Thymus (tissue), 11 donors: Measurements from ENCODE around the gene TPRX1. TPM values are rescaled to one million over a fixed set of nuclear protein-coding genes. Genes with fewer than 3 reads are reported as not detected.
"Not testable (repeated sequence)": the region's sequence is repeated elsewhere in the genome, so short reads cannot be mapped to it uniquely, and the experiment has no call there.

Experiments used
- DNase-seq, 9 donors: peaks; one replicate each; pipeline ENCODE4 v3.0.0-alpha.2; 2013; ENCODE audit warnings: low spot score in 9 of 9, low read depth in 6 of 9, missing footprints in 1 of 9
- H3K27ac ChIP-seq, 2 donors: one replicate each; pipeline ENCODE4 v1.5.1; 2013; ENCODE audit warnings: control low read depth in 1 of 2, low read depth in 1 of 2, low read length in 1 of 2, mild to moderate bottlenecking in 1 of 2, moderate library complexity in 1 of 2
- H3K27me3 ChIP-seq, 2 donors: one replicate each; pipeline ENCODE4 v1.5.1; 2013; ENCODE audit warnings: low read length in 1 of 2; ENCODE audit not compliant: control insufficient read depth in 2 of 2, insufficient read depth in 1 of 2
- H3K36me3 ChIP-seq, 2 donors: one replicate each; pipeline ENCODE4 v1.5.1; 2013; ENCODE audit warnings: low read length in 1 of 2, mild to moderate bottlenecking in 1 of 2, moderate library complexity in 1 of 2; ENCODE audit not compliant: control insufficient read depth in 2 of 2, insufficient read depth in 2 of 2
- H3K4me1 ChIP-seq, 2 donors: one replicate each; pipeline ENCODE4 v1.5.1; 2013; ENCODE audit warnings: low read length in 2 of 2; ENCODE audit not compliant: control insufficient read depth in 2 of 2, insufficient read depth in 2 of 2
- H3K4me3 ChIP-seq, 2 donors: one replicate each; pipeline ENCODE4 v1.5.1; 2013; ENCODE audit warnings: low read length in 2 of 2, control low read depth in 1 of 2, mild to moderate bottlenecking in 1 of 2
- H3K9me3 ChIP-seq, 2 donors: one replicate each; pipeline ENCODE4 v1.5.1; 2013; ENCODE audit warnings: low read length in 1 of 2, mild to moderate bottlenecking in 1 of 2; ENCODE audit not compliant: control insufficient read depth in 2 of 2, insufficient read depth in 1 of 2
- WGBS: extraction: QIAGEN DNeasy Blood & Tissue Kit; methylation state at CpG from one replicate; pipeline ENCODE4 v1.1.7; 2013; 5-methylcytosine and 5-hydroxymethylcytosine counted together
- polyA plus RNA-seq: library from polyadenylated mRNA; stranded (reverse); fragments of 200-250 nt; gene quantifications from one replicate; pipeline ENCODE4 v1.2.3, GENCODE V29; 2013
- total RNA-seq: library from RNA; stranded (reverse); fragments of 120-200 nt; gene quantifications from one replicate; pipeline ENCODE4 v1.2.4, GENCODE V29; 2013
- donor health status: healthy.

The TPRX1 gene
- total and polyA plus RNA-seq, 2 donors: not detected

DNA sequence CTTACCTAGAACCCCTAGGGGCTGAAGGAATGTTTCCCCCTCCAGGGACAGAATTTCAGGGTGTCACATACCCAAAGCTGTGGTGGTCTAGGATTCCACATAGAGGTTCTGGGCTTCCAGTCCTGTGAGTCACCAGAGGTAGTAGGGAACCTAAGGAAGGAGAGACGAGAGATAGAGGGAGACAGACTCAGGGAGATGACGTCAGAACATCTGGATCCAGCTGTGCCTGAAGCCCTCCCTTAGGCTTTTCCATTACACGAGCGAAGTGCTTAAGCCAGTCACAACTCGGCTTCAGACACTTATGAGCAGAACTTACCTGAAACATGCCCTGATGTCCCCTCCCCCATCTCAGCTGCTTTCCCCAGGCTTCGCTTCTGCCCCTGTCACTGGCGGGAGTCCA lies 37.7 kb downstream of the TPRX1 start:
- no peak for DNase-seq
- Histone ChIP-seq H3K27ac (no peak overlapping the region), H3K9me3 (no peaks in the 10 kb centered on the region), H3K4me1 (peaks cover 10 to 20% of the 10 kb centered on the region in 2 donors), H3K36me3 (no peaks in the 10 kb centered on the region), H3K4me3 (no peak overlapping the region), H3K27me3 (peaks cover 0 to 2% of the 10 kb centered on the region in 2 donors)
- 91% methylated on average over 7 of the region's 7 CpGs for WGBS

DNA sequence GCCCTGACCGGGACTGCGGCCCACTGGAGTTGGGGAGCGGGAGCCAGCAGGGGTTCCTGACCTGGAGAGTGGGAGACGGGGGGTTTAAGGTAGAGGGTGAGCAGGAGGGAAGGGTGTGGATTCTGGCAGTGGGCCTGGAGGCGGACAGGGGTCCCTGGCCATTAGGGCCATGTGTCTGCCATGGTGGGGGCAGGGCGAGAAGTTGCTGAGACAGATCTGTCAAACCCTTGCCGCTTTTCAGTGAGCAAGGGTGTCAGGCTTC lies 38.1 kb downstream of the TPRX1 start:
- Histone ChIP-seq H3K36me3 (no peaks in the 10 kb centered on the region), H3K4me1 (peaks cover 10 to 19% of the 10 kb centered on the region in 2 donors), H3K4me3 (no peak overlapping the region), H3K27ac (no peak overlapping the region), H3K9me3 (no peaks in the 10 kb centered on the region), H3K27me3 (peaks cover 0 to 2% of the 10 kb centered on the region in 2 donors)
- 96% methylated on average over 7 of the region's 7 CpGs for WGBS
- DNase-seq: no peak

DNA sequence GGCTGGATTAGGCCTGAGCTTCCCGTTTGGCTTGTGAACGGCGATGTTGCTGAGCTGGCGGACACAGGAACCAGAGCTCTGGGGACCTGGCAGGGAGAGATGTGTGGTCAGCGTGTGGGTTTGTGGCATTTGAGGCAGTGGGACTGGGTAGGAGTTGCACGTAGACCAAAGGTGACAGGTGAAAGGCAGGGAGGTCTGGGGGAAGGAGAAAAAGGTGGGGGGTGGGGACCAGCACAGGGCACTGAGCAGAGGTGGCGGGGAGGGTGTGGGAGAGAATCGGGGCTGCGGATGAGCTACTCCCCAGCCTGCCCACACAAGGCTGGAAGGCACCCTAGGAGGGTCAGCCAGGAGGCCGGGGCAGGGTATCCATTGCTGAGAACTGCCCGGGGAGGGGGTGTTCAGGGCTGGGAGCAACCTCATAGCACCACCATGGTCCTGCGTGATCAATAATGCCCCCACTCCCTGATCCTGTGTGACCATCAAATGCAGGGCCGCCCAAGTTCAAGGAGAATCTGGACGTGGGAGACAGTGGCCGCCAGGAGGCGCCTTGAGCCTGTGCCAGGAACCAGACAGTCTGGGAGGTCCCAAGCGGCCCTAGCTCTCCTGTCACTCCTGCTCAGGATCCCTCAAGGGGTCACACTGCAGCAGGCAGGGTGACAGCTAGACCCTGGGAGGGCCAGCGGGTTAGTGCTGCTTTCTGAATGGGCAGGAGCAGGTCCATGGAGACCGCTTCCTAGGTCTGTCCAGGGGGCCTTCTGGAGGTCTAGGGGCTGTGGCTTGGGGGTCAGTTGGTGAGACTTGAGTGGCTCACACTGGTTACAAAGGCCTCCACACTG lies 38.6 kb downstream of the TPRX1 start:
- 64% methylated on average over 19 of the region's 19 CpGs for WGBS
- DNase-seq: peak in 2 of 9 donors; percentile 58 to 65

DNA sequence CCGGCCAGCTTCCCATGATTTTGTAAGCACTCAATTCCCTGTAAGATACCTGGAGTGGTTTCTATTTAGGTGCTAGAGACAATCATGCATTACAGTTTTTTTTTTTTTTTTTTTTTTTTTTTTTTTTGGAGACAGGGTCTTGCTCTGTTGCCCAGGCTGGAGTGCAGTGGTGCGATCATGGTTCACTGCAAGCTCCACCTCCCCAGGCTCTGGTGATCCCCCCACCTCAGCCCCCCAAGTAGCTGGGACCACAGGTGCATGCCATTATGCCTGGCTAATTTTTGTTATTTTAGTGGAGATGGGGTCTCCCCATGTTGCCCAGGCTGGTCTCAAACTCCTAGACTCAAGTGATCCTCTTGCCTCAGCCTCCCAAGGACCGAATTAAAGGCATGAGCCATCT lies 39.6 kb downstream of the TPRX1 start:
- H3K27me3 ChIP-seq, H3K9me3 ChIP-seq, DNase-seq, H3K36me3 ChIP-seq, H3K4me1 ChIP-seq, H3K27ac ChIP-seq, H3K4me3 ChIP-seq: not testable (repeated sequence)
- 92% methylated on average over 3 of the region's 3 CpGs for WGBS

More for the DNA sequence above, 38.6 kb downstream of the TPRX1 start:
- Histone ChIP-seq H3K4me1 (peaks cover 10 to 14% of the 10 kb centered on the region in 2 donors), H3K4me3 (no peak overlapping the region), H3K27me3 (peaks cover 0 to 2% of the 10 kb centered on the region in 2 donors), H3K9me3 (no peaks in the 10 kb centered on the region), H3K36me3 (no peaks in the 10 kb centered on the region), H3K27ac (no peak overlapping the region)

DNA sequence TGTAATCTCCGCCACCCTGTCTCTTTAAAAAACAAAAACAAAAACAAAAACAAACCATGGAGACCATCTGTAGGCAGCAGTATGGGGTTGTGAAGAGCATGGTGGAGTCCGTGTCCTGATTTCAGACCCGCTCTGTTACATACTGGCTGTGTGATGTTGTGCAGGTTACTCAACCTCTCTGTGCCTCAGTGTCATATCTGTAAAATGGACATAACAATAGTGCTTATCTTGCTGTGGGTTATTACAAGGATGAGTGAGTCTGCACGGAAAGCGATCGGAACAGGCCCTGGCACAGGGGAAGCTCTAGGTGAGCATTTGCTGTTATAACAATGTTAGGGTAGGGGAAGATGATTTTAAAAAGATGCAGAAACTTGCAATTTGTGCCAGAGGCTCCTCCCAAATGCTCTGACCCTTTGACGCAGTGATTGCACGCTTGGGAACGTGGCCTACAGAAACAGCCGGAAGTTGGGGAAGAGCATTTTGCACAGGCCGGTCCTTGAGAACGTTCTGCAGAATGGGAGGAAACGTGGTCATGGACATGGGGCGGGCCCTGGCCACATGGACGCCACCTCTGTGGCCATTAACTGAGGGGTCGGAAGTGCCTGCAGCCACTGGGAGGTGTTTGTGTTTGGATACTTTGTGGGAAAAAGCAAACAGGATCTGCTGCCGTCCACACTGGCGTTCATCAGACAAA lies 41.6 kb downstream of the TPRX1 start:
- WGBS: 94% methylated on average over 18 of the region's 18 CpGs
- DNase-seq: no peak
- Histone ChIP-seq H3K36me3 (peaks cover 13 to 23% of the 10 kb centered on the region in 2 donors), H3K4me3 (no peak overlapping the region), H3K4me1 (peaks cover 0 to 5% of the 10 kb centered on the region in 2 donors), H3K27me3 (peaks cover 0 to 2% of the 10 kb centered on the region in 2 donors), H3K27ac (no peak overlapping the region), H3K9me3 (no peaks in the 10 kb centered on the region)

DNA sequence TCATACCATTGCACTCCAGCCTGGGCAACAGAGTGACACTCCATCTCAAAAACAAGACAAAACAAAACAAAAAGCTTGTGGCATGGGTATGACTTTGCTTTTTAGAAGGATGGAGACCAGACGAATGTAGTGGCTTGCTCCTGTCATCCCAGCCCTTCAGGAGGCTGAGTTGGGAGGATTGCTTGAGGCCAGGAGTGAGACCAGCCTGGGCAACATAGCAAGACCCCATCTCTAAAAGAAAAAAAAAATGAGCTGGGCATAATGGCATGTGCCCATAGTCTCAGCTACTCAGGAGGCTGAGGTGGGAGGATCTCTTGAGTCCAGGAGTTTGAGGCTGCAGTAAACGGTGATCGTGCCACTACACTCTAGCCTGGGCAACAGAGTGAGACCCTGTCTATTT lies 42.2 kb downstream of the TPRX1 start:
- H3K4me1 ChIP-seq: peaks cover 0 to 5% of the 10 kb centered on the region in 2 donors
- peaks cover 0 to 2% of the 10 kb centered on the region in 2 donors for H3K27me3 ChIP-seq
- H3K4me3 ChIP-seq: no peak overlapping the region
- no peak for DNase-seq
- WGBS: 96% methylated on average over 3 of the region's 3 CpGs
- no peak overlapping the region for H3K27ac ChIP-seq
- H3K9me3 ChIP-seq: no peaks in the 10 kb centered on the region
- H3K36me3 ChIP-seq: peaks cover 20 to 28% of the 10 kb centered on the region in 2 donors

DNA sequence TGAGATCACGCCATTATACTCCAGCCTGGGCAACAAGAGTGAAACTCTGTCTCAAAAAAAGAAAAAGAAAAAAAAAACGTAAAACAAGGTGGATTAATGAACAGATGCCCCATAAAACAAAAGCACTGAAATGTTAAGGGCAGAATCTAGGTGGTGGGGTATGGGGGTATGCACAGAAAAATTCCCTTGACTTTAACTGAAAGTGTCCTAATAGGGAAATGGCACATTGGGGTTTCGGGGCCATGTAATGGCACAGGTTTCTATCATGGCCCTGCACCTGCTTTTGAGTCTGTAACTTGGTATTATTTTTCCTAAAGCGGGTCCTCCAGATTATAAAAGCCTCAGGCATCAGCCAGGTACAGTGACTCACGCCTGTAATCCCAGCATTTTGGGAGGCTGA lies 42.8 kb downstream of the TPRX1 start:
- Histone ChIP-seq H3K36me3 (peaks cover 25 to 34% of the 10 kb centered on the region in 2 donors), H3K4me3 (no peak overlapping the region), H3K9me3 (no peaks in the 10 kb centered on the region), H3K4me1 (peaks cover 0 to 5% of the 10 kb centered on the region in 2 donors), H3K27ac (no peak overlapping the region), H3K27me3 (peaks cover 0 to 2% of the 10 kb centered on the region in 2 donors)
- 93% methylated on average over 5 of the region's 5 CpGs for WGBS
- DNase-seq: no peak

DNA sequence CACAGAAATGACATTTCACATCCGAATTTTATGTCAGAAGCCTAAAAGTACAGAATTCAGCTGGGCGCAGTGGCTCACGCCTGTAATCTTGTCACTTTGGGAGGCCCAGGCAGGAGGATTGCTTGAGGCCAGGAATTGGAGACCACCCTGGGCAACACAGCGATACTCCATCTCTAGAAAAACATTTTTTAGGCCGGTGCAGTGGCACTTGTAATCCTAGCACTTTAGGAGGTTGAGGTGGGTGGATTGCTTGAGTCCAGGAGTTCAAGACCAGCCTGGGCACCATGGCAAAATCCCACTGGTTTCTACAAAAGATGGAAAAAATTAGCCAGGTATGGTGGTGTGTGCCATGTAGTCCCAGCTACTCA lies 43.7 kb downstream of the TPRX1 start:
- no peak overlapping the region for H3K27ac ChIP-seq
- H3K27me3 ChIP-seq: no peaks in the 10 kb centered on the region
- peaks cover 35 to 44% of the 10 kb centered on the region in 2 donors for H3K36me3 ChIP-seq
- DNase-seq: no peak
- 98% methylated on average over 5 of the region's 5 CpGs for WGBS
- peaks cover 0 to 2% of the 10 kb centered on the region in 2 donors for H3K4me1 ChIP-seq
- H3K4me3 ChIP-seq: no peak overlapping the region
- no peaks in the 10 kb centered on the region for H3K9me3 ChIP-seq

DNA sequence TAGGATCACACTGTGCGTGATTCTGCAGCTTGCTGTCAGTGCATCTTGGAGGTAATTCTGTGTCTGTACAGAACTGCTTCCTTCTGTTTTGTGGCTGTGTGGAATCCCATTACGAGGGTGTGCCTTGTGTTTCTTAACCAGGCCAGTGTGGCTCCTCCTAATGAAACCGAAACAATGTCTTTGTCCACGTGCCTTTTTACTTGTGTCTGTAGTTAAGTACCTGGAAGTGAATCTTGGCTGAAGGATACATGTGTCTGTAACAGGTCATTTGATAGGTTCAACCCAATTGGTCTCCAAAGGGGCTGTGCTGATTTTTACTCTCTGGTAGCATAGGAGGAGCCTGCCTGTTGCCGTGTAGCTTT lies 45.9 kb downstream of the TPRX1 start:
- H3K36me3 ChIP-seq: peaks cover 48 to 61% of the 10 kb centered on the region in 2 donors
- no peak overlapping the region for H3K27ac ChIP-seq
- no peaks in the 10 kb centered on the region for H3K27me3 ChIP-seq
- no peak for DNase-seq
- over 99% methylated on average over 5 of the region's 5 CpGs for WGBS
- H3K4me3 ChIP-seq: no peak overlapping the region
- peaks cover 10 to 14% of the 10 kb centered on the region in 2 donors for H3K4me1 ChIP-seq
- H3K9me3 ChIP-seq: no peaks in the 10 kb centered on the region
